HCEC 1CT (cell line): Measurements from ENCODE around the gene UCMA.

Source experiments
- DNase-seq: peaks from one replicate; pipeline ENCODE4 v3.0.0-alpha.2; 2017

Gene UCMA

DNA sequence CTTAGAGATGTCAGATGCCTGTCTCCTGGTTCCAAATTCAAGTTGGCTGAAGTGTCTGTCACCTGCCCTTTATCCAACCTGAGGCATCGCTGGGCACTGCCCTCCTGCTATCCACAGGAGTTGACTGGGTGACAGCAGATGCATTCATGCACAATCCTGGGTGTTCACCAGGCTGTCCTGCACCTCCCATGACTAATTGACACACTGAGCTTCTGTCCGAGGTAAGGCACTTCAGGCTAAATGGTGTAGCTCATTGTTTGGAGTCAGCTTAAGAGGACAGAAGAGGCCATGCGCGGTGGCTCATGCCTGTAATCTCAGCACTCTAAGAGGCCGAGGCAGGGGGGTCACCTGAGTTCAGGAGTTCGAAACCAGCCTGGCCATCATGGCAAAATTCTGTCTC lies 2.4 kb downstream of the UCMA start:
- DNase-seq, result no peak

DNA sequence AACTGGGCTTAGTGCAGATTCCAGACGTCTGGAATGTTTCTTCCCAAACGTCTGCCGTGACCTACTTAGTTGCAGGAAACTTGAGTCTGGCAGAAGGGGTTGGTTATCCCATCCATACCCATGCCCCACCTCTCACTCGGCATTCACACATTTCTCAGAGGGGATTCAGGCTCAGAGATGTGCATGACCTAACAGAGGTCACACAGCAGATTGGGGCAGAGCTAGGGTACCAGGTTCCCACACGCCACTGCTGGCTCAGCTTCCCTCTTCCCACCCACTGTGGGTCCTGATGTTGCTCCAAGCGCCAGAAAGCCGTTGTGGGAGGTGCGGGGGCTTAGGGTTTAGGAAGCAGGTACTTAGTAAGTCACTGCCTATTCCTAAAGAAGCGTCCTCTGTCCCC lies 3.0 kb downstream of the UCMA start:
- no peak for DNase-seq

DNA sequence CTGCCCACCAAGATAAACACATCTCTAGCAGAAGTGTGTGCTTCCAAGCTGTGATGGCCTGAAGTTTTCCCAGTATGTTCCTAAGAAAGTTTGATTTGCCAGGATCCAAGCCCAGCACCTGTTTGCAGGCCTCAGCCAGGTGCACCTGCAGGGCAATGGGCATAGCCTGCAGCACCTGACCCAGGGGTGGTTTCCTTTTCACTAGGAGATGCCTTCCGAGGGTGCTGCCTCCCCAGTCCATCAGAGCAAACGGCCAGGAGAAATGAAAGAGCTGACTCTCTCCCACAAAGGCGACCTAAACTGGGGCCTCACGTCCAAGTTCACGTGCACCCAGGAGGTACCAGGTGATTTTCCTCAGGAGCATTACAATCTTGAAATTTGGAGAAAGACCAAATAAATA lies 7.1 kb downstream of the UCMA start:
- no peak for DNase-seq

DNA sequence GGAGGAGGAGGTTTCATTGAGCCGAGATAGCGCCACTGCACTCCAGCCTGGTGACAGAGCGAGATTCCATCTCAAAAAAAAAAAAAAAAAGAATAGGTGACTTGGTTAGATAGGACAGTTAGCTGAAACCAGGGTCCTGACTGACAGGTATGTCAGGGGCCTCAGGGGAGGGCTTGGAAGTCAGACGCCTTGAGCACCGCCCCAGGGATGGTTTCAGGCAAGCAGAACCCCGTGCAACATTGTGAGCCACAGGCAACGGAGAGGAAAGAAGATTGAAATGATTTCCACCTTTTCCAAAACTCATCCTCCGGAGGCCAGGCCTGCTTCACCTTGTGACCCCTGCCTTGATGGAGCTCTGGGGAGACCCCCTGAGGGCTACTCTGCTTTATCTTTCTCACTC lies 8.6 kb downstream of the UCMA start:
- no peak for DNase-seq

DNA sequence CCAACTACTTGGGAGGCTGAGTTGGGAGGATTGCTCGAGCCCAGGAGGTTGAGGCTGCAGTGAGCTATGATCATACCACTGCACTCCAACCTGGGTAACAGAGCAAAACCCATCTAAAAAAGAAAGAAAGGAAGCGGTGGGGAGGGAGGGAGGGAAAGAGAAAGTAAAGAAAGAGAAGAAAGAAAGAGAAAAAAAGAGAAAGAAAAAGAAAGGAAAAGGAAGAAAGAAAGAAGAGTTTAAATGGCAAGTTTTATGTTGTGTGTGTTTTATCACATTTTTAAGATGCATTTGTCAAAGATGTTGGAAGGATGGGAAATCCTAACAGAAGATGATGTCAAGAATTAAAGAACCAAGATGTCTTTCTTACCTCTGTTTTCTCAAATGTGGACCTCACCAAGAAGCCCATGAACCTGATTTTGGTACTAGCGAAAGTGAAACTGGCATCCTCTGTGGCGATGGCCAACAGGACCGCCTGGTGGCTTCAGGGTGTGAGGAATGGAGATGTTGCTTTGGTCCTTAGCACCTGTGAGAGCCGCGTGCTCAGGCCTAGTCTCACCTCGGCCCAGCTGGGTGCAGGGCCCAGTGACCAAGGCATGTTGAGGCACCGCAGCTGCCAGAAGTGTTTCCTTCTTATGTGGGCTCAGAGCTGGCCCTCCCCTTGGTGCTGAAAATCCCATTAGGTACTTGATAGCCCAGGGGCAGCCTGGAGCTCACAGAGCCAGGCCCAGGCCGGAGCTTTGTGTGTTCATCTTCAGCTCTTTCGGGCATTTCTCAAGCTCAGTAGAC lies 9.8 kb downstream of the UCMA start:
- DNase-seq, result no peak

DNA sequence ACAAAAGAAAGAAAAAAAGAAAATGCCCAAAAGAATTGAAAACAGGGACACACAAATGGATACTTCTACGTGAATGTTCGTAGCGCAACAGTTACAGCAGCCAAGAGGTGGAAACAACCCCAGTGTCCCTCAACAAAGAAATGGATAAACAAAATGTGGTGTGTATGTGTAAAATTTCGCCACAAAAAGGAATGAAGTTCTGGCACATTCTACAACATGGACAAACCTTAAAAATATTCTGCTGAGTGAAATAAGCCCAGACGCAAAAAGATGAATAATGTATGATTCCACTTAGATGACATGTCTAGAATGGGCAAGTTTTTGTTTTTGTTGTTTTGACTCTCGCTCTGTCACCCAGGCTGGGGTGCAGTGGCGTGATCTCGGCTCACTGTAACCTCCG lies 10.9 kb downstream of the UCMA start:
- DNase-seq, result no peak

DNA sequence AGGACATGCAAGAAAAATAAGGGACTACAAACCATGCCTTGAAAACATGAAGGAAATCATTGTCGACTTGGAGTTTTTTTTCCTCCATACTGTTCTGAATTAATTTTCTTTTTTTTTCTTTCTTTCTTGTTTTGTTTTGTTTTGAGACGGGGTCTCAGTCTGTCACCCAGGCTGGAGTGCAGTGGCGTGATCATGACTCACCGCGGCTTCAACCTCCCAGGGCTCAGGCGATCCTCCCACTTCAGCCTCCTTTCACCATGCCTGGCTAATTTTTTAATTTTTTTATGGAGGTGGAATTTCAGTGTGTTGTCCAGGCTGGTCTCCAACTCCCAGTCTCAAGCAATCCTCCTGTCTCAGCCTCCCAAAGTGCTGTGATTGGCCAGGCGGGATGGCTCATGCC lies 11.6 kb downstream of the UCMA start:
- DNase-seq, result no peak

DNA sequence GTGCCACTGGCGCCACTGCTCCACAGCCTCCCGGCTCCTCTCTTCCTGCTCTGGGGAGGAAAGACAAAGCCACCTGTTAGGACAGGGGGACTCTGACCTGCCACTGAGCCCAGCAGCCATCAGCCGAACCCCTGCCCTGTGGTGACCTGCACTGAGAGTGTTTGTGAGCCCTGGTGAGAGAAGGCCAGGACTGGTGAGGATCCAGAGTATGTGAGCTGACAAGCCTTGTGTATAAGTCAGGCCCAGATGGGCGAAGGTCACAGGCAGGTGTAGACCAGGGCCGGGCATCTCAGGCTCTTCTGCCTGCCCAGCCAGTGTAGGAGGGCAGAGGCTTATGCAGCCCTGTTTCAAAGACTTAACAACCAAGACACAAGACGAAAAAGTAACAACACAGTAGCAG lies 12.0 kb downstream of the UCMA start:
- DNase-seq, result no peak

DNA sequence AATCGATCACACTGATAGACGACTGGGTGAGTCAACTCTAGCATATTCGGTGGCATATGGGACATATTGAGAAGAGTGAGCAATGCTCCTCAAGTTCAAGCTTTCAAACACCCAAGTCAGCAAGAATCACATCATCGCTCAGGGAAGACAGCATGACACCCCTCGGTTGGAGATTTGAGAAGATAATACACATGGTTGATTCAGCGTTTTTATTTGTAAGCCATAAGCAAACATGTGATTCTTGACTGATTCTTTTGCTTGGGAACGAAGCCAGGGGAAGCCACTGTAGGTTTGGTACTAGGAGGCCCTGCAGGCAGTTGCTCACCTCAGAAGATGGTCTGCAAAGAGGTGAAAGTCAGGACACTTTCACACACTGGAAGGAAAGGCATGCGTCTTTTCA lies 12.6 kb downstream of the UCMA start:
- no peak for DNase-seq

DNA sequence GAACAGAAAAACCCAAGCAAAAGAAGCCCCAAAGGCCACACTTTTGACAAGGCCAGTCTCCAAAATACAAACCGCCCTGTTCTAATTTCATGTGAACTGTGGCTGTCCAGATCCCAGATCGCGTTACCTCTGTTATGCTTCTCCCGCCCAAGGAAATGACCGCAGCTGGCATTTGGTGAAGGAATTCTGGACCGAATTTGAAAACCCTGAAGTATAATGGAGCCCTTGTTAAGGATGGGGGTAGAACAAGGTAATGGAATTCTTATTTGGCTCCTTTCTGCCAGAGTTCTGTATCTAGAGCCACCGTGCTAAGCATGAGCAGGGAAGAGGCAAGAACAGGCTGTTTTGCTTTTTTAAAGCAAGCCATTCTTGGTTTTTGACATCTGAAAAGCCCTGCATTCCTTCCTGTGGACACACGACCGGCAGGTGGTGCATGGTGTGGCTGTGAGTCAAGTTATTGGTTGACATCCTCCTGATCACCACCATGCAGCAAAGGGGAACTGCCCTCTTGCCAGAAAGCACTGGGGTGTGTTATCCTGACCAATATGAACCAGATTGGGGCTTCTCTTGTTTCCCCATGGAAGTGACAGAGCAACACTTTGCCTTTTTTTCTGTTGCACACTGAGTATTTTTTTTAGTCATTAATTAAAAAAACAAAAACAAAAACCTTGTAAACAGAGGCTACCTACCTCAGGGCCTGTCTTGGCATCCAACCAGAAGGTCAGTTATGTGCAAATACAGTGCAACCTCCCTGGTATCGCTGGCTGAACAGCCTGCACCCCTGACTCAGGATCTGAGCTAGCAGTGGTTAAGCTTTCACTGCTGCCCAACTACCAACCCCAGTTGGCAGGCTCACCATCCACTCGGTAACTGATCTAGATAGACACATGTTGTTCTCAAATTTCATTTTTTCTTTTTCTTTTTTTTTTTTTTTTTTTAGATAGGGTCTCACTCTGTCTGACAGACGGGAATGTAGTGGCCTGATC lies 14.2 kb downstream of the UCMA start:
- DNase-seq, result no peak

DNA sequence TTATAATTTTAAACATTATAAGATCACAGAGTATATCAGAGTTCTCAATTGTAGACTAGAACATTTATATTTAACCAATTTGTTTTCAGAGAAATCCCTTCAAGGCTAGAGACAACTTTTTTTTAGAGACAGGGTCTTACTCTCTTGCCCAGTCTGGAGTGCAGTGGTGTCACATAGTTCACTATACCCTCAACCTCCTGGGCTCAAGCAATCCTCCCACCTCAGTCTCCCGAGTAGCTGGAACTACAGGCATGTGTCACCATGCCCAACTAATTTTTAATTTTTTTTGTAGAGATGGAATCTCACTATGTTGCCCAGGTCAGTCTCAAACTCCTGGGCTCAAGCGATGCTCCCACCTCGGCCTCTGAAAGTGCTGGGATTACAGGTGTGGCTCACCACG lies 15.3 kb downstream of the UCMA start:
- DNase-seq, result no peak

DNA sequence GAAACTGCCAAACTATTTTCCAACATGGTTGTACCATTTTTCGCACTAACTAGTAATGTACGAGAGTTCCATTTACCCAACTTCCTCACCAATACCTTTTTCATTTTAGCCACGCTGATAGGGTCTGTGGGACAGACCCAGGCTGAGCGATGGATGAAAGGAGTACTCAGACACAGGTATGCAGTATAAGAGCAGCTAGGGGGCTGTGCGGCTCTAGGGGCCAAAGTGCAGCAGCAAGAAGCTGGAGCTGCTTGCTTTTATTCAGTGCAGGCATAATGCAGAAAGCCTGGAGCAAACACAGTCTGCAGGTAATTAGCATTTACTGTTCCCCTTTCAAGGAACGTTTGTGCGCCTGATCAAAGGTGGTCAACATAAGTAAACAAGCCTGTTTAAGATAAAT lies 21.0 kb downstream of the UCMA start:
- no peak for DNase-seq

DNA sequence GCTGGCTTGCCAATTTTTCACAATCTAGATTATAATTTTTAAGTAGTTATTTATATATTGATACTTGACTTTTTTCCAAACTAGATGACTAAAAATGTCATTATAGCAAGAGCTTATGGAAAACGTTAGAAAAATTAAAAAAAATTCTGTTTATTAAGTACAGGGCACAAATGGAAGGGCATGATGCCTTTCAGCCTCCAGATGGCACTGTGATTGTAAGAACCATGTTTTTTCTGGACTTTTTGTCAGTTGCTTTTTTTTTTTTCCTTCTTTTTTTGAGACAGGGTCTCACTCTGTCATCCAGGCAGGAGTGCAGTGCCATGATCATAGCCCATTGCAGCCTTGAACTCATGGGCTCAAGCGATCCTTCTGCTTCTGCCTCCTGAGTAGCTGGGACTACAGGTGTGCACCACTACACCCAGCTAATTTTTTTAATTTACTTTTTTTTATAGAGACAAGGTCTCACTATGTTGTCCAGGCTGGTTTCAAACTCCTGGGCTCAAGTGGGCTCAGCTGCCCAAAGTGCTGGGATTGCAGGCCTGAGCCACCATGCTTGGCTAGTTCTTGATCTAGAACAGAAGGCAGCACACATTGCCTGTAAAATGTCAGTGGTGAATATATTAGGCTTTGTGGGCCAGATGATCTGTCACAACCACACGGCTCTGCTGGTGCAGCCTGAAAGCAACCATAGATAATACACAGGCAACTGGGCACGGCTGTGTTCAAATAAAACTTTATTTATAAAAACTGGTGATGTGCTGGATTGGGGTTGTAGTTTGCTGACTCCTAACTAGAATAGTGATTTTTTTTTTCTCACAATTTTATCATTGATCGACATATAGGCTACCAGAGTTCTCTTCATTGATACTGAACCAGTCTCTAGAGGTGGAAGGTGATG lies 27.4 kb downstream of the UCMA start:
- peak; percentile 19 for DNase-seq

DNA sequence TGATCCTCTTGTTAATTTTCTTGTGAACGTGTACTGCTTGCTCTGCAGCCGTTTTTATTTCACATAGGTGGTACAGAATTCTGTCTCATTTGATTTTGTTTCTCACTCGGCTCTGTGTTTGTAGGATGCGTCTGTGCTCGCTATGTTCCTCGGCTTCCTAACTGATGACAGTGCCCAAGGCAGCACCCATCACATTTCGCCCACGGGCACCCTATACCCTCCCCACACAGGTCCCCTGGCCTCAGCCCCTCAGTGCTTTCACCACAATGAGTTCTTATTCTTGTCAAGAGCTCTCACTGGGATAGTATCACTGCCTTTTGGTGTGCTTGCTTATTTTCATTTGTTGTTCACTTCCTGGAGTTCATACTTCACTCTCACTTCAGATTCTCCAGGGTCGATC lies 28.1 kb downstream of the UCMA start:
- DNase-seq, result no peak

DNA sequence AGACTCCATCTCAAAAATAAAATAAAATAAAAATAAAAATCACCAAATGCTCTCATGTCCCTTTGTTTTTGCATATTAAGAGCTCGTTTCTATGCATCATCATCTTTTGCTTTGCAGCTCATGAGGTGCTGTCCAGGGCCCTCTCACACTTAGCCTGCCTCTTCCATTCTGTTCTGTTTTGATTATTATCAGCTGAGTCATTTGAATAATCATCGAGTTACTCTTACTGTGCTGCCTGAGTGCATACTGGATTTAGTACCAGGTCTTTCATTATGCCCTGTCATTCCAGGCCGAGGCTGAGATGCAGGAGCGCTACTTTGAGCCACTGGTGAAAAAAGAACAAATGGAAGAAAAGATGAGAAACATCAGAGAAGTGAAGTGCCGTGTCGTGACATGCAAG lies 33.0 kb downstream of the UCMA start:
- DNase-seq, result no peak

DNA sequence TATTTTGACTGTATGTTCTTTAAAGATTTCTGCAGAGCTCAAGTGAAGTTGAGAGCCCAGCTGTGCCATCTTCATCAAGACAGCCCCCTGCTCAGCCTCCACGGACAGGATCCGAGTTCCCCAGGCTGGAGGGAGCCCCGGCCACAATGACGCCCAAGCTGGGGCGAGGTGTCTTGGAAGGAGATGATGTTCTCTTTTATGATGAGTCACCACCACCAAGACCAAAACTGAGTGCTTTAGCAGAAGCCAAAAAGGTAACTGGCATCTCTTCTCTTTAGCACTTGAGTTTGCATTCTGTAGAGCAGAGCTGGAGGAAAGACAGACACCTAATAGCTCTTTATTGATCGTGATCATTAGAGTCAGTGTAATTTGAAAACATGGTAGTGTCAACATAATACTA lies 39.2 kb downstream of the UCMA start:
- no peak for DNase-seq

DNA sequence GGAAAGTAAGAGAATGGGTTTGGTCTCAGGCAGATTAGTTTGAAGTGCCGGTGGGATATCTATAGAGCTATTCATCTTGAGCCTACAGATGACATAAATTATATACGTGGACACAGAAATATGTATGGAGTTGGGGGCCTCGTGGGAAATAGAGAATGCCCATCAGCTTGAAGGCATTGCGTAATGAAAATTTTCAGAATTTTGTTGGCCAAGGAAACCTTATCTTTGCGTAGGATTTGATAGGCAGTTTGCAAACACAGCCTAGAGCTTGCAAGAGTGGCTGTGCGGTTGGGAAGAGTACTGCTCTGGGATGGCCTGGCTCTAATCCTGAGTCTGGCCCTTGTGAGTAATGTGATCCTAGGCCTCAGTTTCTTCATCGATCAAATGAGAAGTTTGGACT lies 40.5 kb downstream of the UCMA start:
- DNase-seq, result no peak

DNA sequence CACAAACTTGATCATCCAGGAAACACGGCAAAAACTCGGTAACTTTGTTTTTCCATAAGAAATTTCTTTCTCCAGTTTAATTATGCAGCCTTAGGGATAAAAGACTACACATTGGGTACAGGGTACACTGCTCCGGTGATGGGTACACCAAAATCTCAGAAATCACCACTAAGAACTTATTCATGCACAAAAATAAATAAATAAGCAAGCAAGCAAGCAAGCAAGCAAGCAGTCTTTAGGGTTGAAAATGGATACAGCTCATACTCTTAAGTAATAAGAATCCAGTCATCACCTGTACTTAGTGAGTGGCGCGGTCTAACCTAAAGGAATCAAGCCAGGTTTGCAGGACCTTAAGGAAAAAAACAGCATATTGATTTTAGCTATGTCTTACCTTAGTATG lies 42.8 kb downstream of the UCMA start:
- no peak for DNase-seq

DNA sequence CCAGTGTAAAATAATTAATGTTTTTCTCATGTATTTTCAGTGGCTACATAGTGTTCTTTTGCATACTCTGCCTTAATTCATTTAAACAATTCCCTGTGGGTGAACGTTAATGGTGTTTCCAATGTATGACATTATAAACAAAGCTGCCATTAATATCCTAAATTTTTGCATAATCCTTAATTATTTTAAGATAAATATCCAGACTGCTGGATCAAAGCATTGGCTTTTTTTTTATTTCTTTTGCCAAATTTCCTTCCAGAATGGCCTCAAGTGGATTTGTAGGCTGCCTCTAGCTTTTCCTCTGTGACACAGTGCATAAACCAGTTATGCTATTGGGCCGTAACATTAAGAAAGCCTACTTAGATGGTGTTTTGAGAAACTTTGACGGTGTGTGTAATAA lies 43.4 kb downstream of the UCMA start:
- no peak for DNase-seq

DNA sequence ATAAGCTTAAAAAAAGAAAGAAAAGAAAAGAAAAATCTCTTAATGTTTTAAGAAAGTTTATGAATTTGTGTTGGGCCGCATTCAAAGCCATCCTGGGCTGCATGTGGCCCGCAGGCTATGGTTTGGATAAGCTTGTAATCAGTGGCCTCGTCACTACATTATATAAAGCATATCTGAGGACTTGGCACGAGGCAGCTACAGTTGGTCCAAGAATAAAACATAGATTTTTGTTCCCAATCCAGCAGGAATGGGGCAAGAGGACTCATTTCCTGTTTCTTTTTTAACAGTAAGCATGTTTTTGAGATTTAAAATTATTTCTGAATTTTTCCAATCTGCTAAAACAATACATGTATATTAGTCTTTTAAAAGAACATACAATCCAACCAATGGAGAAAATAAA lies 44.2 kb downstream of the UCMA start:
- DNase-seq, result no peak

DNA sequence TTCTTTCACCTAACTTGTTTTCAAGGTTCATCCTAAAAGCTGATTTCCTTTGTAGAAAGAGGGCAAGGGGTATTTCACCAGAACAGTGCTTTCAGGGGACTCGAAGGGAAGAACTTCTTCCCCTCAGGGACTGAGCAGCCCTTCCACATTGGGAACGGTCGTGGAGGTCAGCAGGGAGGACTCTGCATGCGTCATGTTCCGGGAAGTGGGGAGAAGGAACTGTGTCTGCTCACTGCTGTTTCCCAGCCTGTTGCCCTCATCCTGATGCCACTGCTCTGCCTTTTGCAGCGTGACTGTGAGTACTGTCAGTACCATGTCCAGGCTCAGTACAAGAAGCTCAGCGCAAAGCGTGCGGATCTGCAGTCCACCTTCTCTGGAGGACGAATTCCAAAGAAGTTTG lies 45.6 kb downstream of the UCMA start:
- no peak for DNase-seq

DNA sequence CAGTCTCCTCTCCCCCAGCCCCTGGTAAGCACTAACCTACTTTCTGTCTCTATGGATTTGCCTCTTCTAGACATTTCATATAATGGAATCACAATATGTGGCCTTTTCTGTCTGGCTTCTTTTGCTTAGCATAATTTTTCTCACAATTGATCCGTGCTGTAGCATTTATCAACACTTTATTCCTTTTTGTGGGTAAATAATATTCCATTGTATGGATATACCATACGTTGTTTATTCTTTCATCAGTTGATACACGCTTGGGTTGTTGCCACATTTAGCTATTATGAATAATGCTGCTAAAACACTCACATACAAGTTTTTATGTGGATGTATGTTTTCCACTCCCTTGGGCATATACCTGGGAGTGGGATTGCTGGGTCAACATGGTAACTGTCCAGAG lies 47.0 kb downstream of the UCMA start:
- DNase-seq, result no peak
